CD8-positive, alpha-beta memory T cell (primary cell): ENCODE data around the gene CC2D2B. TPM values are rescaled to one million over a fixed set of nuclear protein-coding genes. Genes with fewer than 3 reads are reported as not detected.
"Not testable (repeated sequence)": the region's sequence is repeated elsewhere in the genome, so short reads cannot be mapped to it uniquely, and the experiment has no call there.

Experiments
- CTCF ChIA-PET: fragments of 350-600 bp; sonication (Branson Sonifier 250); formaldehyde crosslinking; loops from one replicate; lab custom pipeline; 2021; ENCODE audit warnings: antibody characterized with exemption; lab: Charles Lee
- POLR2A ChIA-PET: fragments of 350-600 bp; sonication (Branson Sonifier 250); formaldehyde crosslinking; loops from one replicate; lab custom pipeline; 2021; ENCODE audit warnings: antibody characterized with exemption; lab: Charles Lee
- DNase-seq, 5 donors: peaks; one replicate each; pipeline versions ENCODE4 v3.0.0 to v3.0.0-alpha.2; 2020 to 2022; ENCODE audit warnings: mixed read lengths in 1 of 5
- H3K27ac ChIP-seq: one replicate; pipeline ENCODE4 v1.7.0; 2013; ENCODE audit warnings: low read depth, mild to moderate bottlenecking, low read length, moderate library complexity
- H3K27me3 ChIP-seq: 2 replicates; pipeline ENCODE4 v1.7.0; 2013; ENCODE audit warnings: low read length, mild to moderate bottlenecking; ENCODE audit not compliant: insufficient read depth, poor library complexity, severe bottlenecking
- H3K36me3 ChIP-seq: 2 replicates; pipeline ENCODE4 v1.7.0; 2013; ENCODE audit warnings: mild to moderate bottlenecking, low read length, moderate library complexity; ENCODE audit not compliant: insufficient read depth
- H3K4me1 ChIP-seq: 2 replicates; pipeline ENCODE4 v1.7.0; 2013; ENCODE audit warnings: mild to moderate bottlenecking, low read length, moderate library complexity; ENCODE audit not compliant: insufficient read depth
- H3K4me3 ChIP-seq: 2 replicates; pipeline ENCODE4 v1.7.0; 2013; ENCODE audit warnings: mild to moderate bottlenecking, low read length
- H3K9me3 ChIP-seq: 2 replicates; pipeline ENCODE4 v1.7.0; 2013; ENCODE audit warnings: mild to moderate bottlenecking, low read length
- H3K27ac Mint-ChIP-seq, 8 donors: one replicate each; pipeline ENCODE4 v1.8.0; 2020 to 2021; ENCODE audit warnings: mixed read lengths in 8 of 8, mild to moderate bottlenecking in 6 of 8, inconsistent platforms in 3 of 8, moderate library complexity in 3 of 8
- H3K27me3 Mint-ChIP-seq, 2 donors: one replicate each; pipeline ENCODE4 v1.8.0; 2020 to 2021; ENCODE audit warnings: mixed read lengths in 2 of 2, mild to moderate bottlenecking in 1 of 2, moderate library complexity in 1 of 2
- H3K36me3 Mint-ChIP-seq, 3 donors: one replicate each; pipeline ENCODE4 v1.8.0; 2020 to 2021; ENCODE audit warnings: mixed read lengths in 3 of 3, inconsistent platforms in 1 of 3, mild to moderate bottlenecking in 1 of 3
- H3K4me1 Mint-ChIP-seq, 3 donors: one replicate each; pipeline ENCODE4 v1.8.0; 2020 to 2021; ENCODE audit warnings: mixed read lengths in 3 of 3, inconsistent platforms in 1 of 3, mild to moderate bottlenecking in 1 of 3
- H3K4me3 Mint-ChIP-seq, 7 donors: one replicate each; pipeline ENCODE4 v1.8.0; 2020 to 2021; ENCODE audit warnings: mixed read lengths in 7 of 7, mild to moderate bottlenecking in 6 of 7, moderate library complexity in 4 of 7, inconsistent platforms in 2 of 7
- H3K9me3 Mint-ChIP-seq, 5 donors: one replicate each; pipeline ENCODE4 v1.8.0; 2020 to 2022; ENCODE audit warnings: mixed read lengths in 5 of 5, mild to moderate bottlenecking in 3 of 5, moderate library complexity in 2 of 5, inconsistent platforms in 1 of 5
- polyA plus RNA-seq: library from polyadenylated mRNA; unstranded; fragments of 300-500 nt; fragmentation: Illumina TruSeq; gene quantifications from one replicate; pipeline ENCODE4 v1.2.3, GENCODE V29; 2021
- total RNA-seq, 2 experiments: library from RNA; stranded (reverse); gene quantifications; one replicate each; pipeline ENCODE4 v1.2.3, GENCODE V29; 2021

Gene CC2D2B
- total and polyA plus RNA-seq, 3 experiments from 2014 or later: not detected

DNA sequence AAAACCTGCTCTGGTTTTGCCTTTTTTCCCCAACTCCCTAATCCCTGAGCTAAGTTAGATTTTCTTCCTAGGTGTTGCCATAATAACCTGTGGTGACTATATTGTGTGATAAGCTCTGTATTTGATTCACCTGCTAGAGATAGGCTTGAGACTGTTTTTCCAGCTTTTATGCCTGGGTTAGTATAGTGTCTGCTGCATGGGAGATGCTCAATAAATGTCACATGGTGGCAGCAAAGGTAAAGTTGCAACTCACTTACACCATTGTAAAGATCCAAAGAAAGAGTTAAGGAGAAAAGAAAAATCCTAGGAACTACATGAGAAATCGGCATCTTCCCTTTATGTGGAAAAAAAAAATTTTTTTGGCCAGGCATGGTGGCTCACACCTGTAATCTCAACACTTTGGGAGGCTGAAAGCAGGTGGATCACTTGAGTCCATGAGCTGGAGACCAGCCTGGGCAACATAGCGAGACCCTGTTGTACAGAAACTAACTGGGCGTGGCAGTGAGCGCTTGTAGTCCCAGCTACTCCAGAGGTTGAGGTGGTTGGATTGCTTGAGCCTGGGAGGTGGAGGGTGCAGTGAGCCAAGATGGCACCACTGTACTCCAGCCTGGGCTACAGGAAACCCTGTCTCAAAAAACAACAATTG, 139.4 kb downstream of the CC2D2B start:
- H3K36me3 Mint-ChIP-seq: peaks cover 5 to 48% (median 10%) of the 10 kb centered on the region in 3 donors
- H3K36me3 ChIP-seq: peaks cover 4% of the 10 kb centered on the region
- no peaks in the 10 kb centered on the region for H3K27me3 Mint-ChIP-seq
- no peak overlapping the region for H3K27ac ChIP-seq
- ChIA-PET CTCF (interaction anchor here (0.7 to 1.8 kb wide), 3 partner anchors 30 to 353 kb away, joined by 3 to 4 read pairs (median 3); partner anchors contain the start of gene TCTN3), POLR2A (no interaction called here)
- no peaks in the 10 kb centered on the region for H3K27me3 ChIP-seq
- H3K4me3 Mint-ChIP-seq: peak overlapping the region in 1 of 7 donors; percentile 96
- H3K9me3 ChIP-seq: no peaks in the 10 kb centered on the region
- no peak overlapping the region for H3K4me3 ChIP-seq
- peaks cover 57 to 69% (median 67%) of the 10 kb centered on the region in 3 donors for H3K4me1 Mint-ChIP-seq
- DNase-seq: no peak
- peaks cover 18% of the 10 kb centered on the region for H3K4me1 ChIP-seq
- H3K27ac Mint-ChIP-seq: peak overlapping the region in 2 of 8 donors; percentile 36 to 43
- H3K9me3 Mint-ChIP-seq: no peaks in the 10 kb centered on the region

DNA sequence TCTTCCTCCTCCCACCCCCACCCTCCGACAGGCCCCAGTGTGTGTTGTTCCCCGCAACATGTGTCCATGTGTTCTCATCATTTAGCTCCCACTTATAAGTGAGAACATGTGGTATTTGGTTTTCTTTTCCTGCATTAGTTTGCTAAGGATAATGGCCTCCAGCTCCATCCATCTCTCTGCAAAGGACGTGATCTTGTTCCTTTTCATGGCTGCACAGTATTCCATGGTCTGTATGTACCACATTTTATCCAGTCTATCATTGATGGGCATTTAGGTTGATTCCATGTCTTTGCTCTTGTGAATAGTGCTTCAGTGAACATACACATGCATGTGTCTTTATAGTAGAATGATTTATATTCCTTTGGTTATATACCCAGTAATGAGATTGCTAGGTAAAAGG, 140.2 kb downstream of the CC2D2B start:
- H3K27me3 Mint-ChIP-seq, H3K27ac ChIP-seq, POLR2A ChIA-PET, DNase-seq, H3K27me3 ChIP-seq, H3K36me3 ChIP-seq, H3K9me3 Mint-ChIP-seq, H3K4me3 ChIP-seq, H3K9me3 ChIP-seq, H3K27ac Mint-ChIP-seq: not testable (repeated sequence)
- Mint-ChIP-seq H3K4me3 (peak overlapping the region in 1 of 7 donors; percentile 12), H3K4me1 (peaks cover 57 to 67% (median 59%) of the 10 kb centered on the region in 3 donors), H3K36me3 (peaks cover 5 to 53% (median 11%) of the 10 kb centered on the region in 3 donors)
- H3K4me1 ChIP-seq: peaks cover 14% of the 10 kb centered on the region
- CTCF ChIA-PET: interaction anchor here (1.8 kb wide), 1 partner anchor 354 kb away, joined by 4 read pairs; the partner anchor contains the start of gene TCTN3

DNA sequence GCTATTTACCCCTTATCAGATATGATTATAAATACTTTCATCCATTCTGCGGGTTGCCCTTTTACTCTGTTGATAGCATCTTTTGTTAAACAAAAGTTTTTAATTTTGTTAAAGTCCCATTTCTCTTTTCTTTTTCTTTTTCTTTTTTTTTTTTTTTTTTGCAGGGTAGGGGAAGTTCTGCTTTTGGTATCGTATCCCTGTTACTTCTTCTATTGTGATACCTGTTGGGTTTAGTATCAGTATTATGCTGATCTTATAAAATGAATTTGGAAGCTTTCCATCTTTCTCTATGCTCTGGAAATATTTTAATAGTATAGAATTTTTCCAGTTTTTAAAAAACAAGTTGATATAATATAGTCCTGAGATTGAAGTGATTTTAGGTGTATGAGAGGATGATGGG, 141.6 kb downstream of the CC2D2B start:
- Mint-ChIP-seq H3K4me3 (no peak overlapping the region), H3K9me3 (no peaks in the 10 kb centered on the region), H3K27ac (no peak overlapping the region), H3K4me1 (peaks cover 57 to 71% (median 59%) of the 10 kb centered on the region in 3 donors), H3K27me3 (no peaks in the 10 kb centered on the region), H3K36me3 (peaks cover 5 to 56% (median 13%) of the 10 kb centered on the region in 3 donors)
- Histone ChIP-seq H3K36me3 (peaks cover 4% of the 10 kb centered on the region), H3K4me3 (no peak overlapping the region), H3K4me1 (peaks cover 11% of the 10 kb centered on the region), H3K9me3 (no peaks in the 10 kb centered on the region), H3K27ac (no peak overlapping the region), H3K27me3 (no peaks in the 10 kb centered on the region)
- ChIA-PET CTCF (interaction anchor here (0.7 kb wide), 1 partner anchor 356 kb away, joined by 3 read pairs; the partner anchor contains the start of gene TCTN3), POLR2A (no interaction called here)
- DNase-seq: no peak

DNA sequence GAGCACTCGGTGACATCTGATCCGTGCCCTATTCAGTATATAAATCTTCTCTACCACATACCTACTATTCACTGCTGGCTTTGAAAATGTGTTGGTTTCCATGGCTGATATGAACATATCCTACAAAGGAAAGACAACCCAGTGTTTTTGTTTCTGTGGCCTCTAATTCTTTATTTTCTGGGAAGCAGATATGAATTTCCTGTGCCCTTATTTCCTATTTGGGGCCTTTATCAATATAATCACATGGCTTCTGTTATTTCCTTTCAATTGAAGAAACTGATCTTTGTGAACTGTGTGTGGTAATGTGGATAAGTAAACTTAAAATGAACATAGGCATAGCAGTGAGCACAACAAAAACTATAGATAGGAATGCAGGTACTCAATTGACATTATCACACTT, 146.2 kb downstream of the CC2D2B start:
- Histone ChIP-seq H3K4me1 (no peaks in the 10 kb centered on the region), H3K9me3 (no peaks in the 10 kb centered on the region), H3K4me3 (no peak overlapping the region), H3K36me3 (peaks cover 28% of the 10 kb centered on the region), H3K27me3 (no peaks in the 10 kb centered on the region), H3K27ac (no peak overlapping the region)
- CTCF ChIA-PET: no interaction called here
- Mint-ChIP-seq H3K4me3 (no peak overlapping the region), H3K27me3 (no peaks in the 10 kb centered on the region), H3K36me3 (peaks cover 9 to 66% (median 32%) of the 10 kb centered on the region in 3 donors), H3K4me1 (peaks cover 17 to 32% (median 20%) of the 10 kb centered on the region in 3 donors), H3K27ac (no peak overlapping the region), H3K9me3 (no peaks in the 10 kb centered on the region)
- DNase-seq: no peak
- POLR2A ChIA-PET: no interaction called here

DNA sequence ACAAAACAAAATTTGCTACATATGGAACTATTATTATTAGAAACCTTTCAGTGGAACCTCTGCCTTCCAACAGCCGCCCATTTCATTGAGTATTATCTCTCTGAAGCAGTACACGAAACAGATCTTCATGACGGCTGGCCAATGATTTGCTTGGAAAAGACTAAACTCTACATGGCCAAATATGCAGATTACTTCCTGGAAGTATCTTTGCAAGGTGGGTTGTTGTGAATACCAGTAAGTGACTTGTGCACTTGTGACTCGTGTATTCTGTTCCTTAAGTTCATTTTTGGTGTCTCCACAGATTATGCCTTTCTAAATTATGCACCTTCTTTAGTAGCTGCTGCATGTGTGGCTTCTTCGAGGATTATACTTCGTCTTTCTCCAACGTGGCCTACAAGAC, 149.0 kb downstream of the CC2D2B start:
- Histone ChIP-seq H3K4me3 (no peak overlapping the region), H3K36me3 (peaks cover 32% of the 10 kb centered on the region), H3K4me1 (no peaks in the 10 kb centered on the region), H3K27ac (no peak overlapping the region), H3K9me3 (no peaks in the 10 kb centered on the region), H3K27me3 (no peaks in the 10 kb centered on the region)
- no peak for DNase-seq
- Mint-ChIP-seq H3K27me3 (no peaks in the 10 kb centered on the region), H3K36me3 (peaks cover 6 to 69% (median 36%) of the 10 kb centered on the region in 3 donors), H3K27ac (no peak overlapping the region), H3K4me1 (peaks cover 9 to 22% (median 12%) of the 10 kb centered on the region in 3 donors), H3K4me3 (no peak overlapping the region), H3K9me3 (no peaks in the 10 kb centered on the region)
- ChIA-PET CTCF (no interaction called here), POLR2A (no interaction called here)

DNA sequence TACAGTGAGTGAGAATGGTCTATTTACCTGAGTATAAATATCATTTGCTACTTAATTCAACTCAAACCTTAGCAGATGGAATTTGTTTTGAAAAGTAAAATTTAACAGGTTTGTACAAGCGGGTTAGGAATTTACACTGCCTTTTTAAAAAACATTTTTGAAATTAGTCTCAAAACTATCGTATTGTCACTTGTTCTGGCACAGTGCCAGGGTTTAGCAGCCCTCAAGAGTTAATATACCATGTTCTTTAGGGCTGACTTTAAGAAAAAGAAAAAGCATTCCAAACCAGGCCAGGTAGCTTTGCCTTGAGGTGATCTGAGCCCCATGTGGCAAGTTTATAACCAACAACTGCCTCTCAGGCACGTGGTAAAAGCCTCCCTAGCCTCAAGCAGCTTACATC, 153.5 kb downstream of the CC2D2B start:
- Mint-ChIP-seq H3K27me3 (no peaks in the 10 kb centered on the region), H3K4me1 (no peaks in the 10 kb centered on the region), H3K36me3 (peaks cover 8 to 53% (median 42%) of the 10 kb centered on the region in 3 donors), H3K27ac (no peak overlapping the region), H3K4me3 (no peak overlapping the region), H3K9me3 (no peaks in the 10 kb centered on the region)
- Histone ChIP-seq H3K36me3 (peaks cover 32% of the 10 kb centered on the region), H3K9me3 (no peaks in the 10 kb centered on the region), H3K27me3 (no peaks in the 10 kb centered on the region), H3K4me3 (no peak overlapping the region), H3K27ac (no peak overlapping the region), H3K4me1 (no peaks in the 10 kb centered on the region)
- no peak for DNase-seq
- CTCF ChIA-PET: interaction anchor here (1.2 to 1.8 kb wide), 2 partner anchors 16 to 44 kb away, joined by 3 to 5 read pairs; no protein-coding TSS in a partner anchor
- POLR2A ChIA-PET: no interaction called here

DNA sequence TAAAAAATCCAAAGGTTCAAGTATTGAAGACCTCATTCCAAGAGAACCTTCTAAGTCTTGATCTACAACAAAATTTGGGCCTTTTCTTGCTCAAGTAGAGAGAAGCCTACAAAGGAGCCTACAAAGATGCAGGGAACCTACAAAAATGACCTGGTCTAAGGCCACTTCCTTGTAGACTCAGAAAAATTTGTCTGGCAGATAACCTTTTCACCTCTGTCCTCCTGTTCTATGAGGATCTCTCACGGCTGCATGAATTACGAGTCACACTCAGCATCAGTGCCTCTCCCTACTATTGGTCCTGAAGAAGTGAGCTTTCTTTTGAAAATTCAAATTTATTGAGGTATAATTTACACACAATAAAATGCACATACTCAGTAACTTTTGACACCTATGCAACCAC, 164.9 kb downstream of the CC2D2B start:
- H3K27me3 ChIP-seq: no peaks in the 10 kb centered on the region
- Mint-ChIP-seq H3K36me3 (peaks cover 0 to 4% (median 0%) of the 10 kb centered on the region in 3 donors), H3K4me1 (peaks cover 7 to 8% (median 7%) of the 10 kb centered on the region in 3 donors), H3K27ac (no peak overlapping the region), H3K4me3 (no peak overlapping the region), H3K27me3 (no peaks in the 10 kb centered on the region), H3K9me3 (no peaks in the 10 kb centered on the region)
- no peaks in the 10 kb centered on the region for H3K4me1 ChIP-seq
- no peak for DNase-seq
- no peaks in the 10 kb centered on the region for H3K36me3 ChIP-seq
- POLR2A ChIA-PET: no interaction called here
- CTCF ChIA-PET: no interaction called here
- no peaks in the 10 kb centered on the region for H3K9me3 ChIP-seq
- H3K4me3 ChIP-seq: no peak overlapping the region
- no peak overlapping the region for H3K27ac ChIP-seq

DNA sequence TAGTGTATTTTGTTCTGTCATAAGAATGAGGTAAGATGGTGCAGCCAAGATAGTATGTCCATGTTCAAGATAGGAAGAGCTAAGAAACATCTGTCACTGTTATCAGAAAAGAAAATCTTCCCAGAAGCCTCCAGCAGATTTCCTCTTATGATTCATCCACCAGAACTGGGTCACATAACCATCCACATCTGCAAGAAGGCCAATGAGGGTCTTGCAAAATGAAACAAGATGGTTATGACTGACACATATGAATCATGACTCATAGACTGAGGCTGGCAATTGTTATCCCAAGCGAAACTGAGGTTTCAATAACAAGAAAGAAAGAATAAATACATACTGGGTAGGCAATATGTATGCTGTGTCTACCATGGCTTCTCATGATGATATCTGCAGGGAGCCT, 165.9 kb downstream of the CC2D2B start:
- CTCF ChIA-PET: no interaction called here

More for the DNA sequence above, 165.9 kb downstream of the CC2D2B start:
- Histone ChIP-seq H3K27ac (no peak overlapping the region), H3K36me3 (no peaks in the 10 kb centered on the region), H3K4me3 (no peak overlapping the region), H3K27me3 (no peaks in the 10 kb centered on the region), H3K4me1 (no peaks in the 10 kb centered on the region), H3K9me3 (no peaks in the 10 kb centered on the region)
- DNase-seq: no peak
- H3K9me3 Mint-ChIP-seq: no peaks in the 10 kb centered on the region
- peaks cover 7 to 8% (median 7%) of the 10 kb centered on the region in 3 donors for H3K4me1 Mint-ChIP-seq
- H3K4me3 Mint-ChIP-seq: no peak overlapping the region
- POLR2A ChIA-PET: no interaction called here
- peaks cover 0 to 1% of the 10 kb centered on the region in 2 donors for H3K27me3 Mint-ChIP-seq
- H3K27ac Mint-ChIP-seq: peak overlapping the region in 3 of 8 donors; percentile 1 to 22 (median 10)
- peaks cover 2 to 5% (median 2%) of the 10 kb centered on the region in 3 donors for H3K36me3 Mint-ChIP-seq
